ENCODE measurements around the gene PSMA8.
A peak's percentile ranks its signal among the peaks of the same experiment; 100 is the strongest.
"Not testable (repeated sequence)": the region's sequence is repeated elsewhere in the genome, so short reads cannot be mapped to it uniquely, and the experiment has no call there.

Gene PSMA8

GRCh38 chr18:26176134-26176533, 42.5 kb downstream of the PSMA8 start:
- no peak for DNase-seq

- DNase-seq, result no peak
Observed at GRCh38 chr18:26181343-26181826, 47.7 kb downstream of the PSMA8 start.

- no peak for DNase-seq
Observed at GRCh38 chr18:26183395-26184112, 49.9 kb downstream of the PSMA8 start.

- DNase-seq, result no peak
Observed at GRCh38 chr18:26185267-26185666, 51.6 kb downstream of the PSMA8 start.

GRCh38 chr18:26190506-26190905, 56.8 kb downstream of the PSMA8 start:
- DNase-seq, result no peak

GRCh38 chr18:26192233-26192632, 58.6 kb downstream of the PSMA8 start:
- no peak for DNase-seq

GRCh38 chr18:26196605-26197004, 62.9 kb downstream of the PSMA8 start:
- no peak for DNase-seq

- not testable (repeated sequence) for DNase-seq
Observed at GRCh38 chr18:26202001-26202400, 68.3 kb downstream of the PSMA8 start.

GRCh38 chr18:26205318-26205717, 71.6 kb downstream of the PSMA8 start:
- no peak for DNase-seq

GRCh38 chr18:26206488-26206887, 72.8 kb downstream of the PSMA8 start:
- no peak for DNase-seq

GRCh38 chr18:26207937-26208336, 74.3 kb downstream of the PSMA8 start:
- DNase-seq, result no peak

GRCh38 chr18:26208977-26209376, 75.3 kb downstream of the PSMA8 start:
- no peak for DNase-seq

GRCh38 chr18:26210147-26210546, 76.5 kb downstream of the PSMA8 start:
- DNase-seq, result no peak

GRCh38 chr18:26215247-26215970, 81.7 kb downstream of the PSMA8 start:
- no peak for DNase-seq

GRCh38 chr18:26225022-26225693, 91.5 kb downstream of the PSMA8 start:
- DNase-seq, result no peak

GRCh38 chr18:26225915-26226228, 92.2 kb downstream of the PSMA8 start:
- DNase-seq, result no peak

GRCh38 chr18:26226229-26227050, 92.8 kb downstream of the PSMA8 start, which contains the start of gene TAF4B:
Gene TAF4B (plus strand): TSS chr18:26226445. CDS start chr18:26226934, 489 bp downstream.
- peak; percentile 80 to 82 for DNase-seq

GRCh38 chr18:26227051-26227670, 93.5 kb downstream of the PSMA8 start:
- no peak for DNase-seq

- no peak for DNase-seq
Observed at GRCh38 chr18:26228562-26229260, 95.0 kb downstream of the PSMA8 start.

- DNase-seq, result no peak
Observed at GRCh38 chr18:26230497-26230896, 96.8 kb downstream of the PSMA8 start.

GRCh38 chr18:26233208-26233607, 99.5 kb downstream of the PSMA8 start:
- no peak for DNase-seq

- DNase-seq, result not testable (repeated sequence)
Observed at GRCh38 chr18:26237363-26237762, 103.7 kb downstream of the PSMA8 start.

All from AML-193 (cell line).